Hematopoietic multipotent progenitor cell treated with erythropoietin and hydrocortisone succinate and interleukin-3 and kit ligand, for 15 days (in vitro differentiated cells): ENCODE results near the gene PI4KA.

Experiments used
- DNase-seq: peaks from one replicate; pipeline ENCODE4 v3.0.0-alpha.2; 2015; ENCODE audit warnings: low spot score

PI4KA gene

GRCh38 chr22:20815477-20816050 is 43.0 kb downstream of the PI4KA start:
- DNase-seq, result no peak

DNA sequence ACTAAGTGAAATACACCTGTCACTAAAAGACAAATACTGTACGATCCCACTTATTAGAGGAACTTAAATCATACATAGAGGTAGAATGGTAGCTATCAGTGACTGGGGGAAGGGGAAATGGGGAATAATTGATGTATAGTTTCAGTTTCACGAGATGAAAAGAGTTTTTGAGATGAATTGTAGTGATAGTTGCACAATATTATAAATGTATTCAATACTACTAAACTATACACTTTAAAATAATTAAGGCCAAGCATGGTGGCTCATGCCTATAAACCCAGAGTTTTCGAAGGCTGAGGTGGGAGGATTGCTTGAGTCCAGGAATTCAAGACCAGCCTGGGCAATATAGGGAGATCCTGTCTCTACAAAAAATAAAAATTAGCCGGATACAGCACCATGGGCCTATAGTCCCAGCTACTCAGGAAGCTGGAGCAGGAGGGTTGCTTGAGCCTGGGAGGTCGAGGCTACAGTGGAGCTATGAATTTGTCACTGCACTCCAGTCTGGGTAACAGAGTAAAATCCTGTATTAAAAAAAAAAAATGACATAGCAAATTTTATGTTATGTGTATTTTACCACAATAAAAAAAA is 44.3 kb downstream of the PI4KA start:
- no peak for DNase-seq

- no peak for DNase-seq
These were observed 45.6 kb downstream of the PI4KA start for GRCh38 chr22:20813056-20813455.

DNA sequence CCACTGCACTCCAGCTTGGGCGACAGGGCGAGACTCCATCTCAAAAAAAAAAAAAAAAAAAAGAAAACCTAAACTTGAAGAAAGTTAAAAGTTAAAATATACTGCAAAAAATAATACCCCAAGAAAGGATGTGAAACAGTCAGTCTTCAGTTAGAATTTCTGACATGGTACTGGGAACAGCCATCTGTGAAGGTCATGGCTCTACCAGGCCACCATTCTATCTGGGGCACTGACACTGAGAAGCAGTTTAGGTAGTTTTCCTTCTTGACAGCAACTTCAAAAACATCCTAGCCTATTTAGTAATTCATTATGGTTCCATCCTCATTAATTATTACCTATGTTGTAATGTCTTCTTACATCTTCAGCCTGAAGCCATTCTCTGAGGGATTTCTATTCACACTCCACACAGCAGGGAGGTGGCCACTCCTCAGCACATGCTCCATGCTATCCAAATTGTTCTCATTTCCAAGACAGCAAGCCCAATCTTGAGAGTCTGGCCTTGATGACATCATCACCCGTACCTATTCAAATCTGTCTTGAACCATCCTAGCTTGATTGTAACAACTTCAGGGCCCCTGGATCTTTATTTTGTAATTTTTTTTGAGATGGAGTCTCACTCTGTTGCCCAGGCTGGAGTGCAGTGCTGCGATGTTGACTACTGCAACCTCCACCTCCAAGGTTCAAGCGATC is 46.5 kb downstream of the PI4KA start:
- DNase-seq, result no peak

DNA sequence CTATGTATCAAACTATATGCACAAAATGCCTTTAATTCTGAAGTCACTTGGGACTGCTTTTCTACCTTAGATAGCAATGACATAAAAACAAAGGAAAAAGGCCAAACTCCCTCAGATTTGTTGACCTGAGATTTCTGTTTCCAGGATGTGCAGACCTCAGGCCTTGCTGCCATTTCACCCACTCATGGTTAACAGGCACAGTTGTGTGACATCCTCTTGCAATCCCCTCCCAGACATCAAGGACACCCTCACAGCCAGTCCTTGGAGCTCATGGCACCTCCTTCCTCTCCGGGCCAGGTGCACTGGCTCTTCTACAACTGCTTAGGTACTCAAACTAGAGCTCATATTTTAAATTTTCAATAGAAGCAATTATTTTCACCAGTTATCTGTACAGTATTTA is 47.4 kb downstream of the PI4KA start:
- DNase-seq, result no peak

DNA sequence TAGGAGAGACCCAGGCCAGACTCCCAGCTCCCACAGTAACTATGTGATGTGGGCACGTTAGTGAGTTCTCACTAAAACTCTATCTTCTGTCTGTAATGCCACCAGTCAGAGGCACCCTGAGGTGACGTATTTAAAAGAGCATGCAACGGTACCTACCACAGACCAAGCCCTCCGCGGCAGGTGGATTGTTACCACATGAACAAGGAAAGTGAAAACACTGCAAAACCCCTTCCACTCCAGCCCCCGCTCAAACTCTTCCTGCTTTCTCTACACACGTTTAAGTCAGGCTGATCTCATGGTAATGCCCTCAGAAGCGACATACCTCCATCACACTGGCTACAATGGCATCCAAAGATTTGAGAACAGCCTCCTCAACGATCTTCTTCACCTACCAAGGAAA is 48.0 kb downstream of the PI4KA start:
- no peak for DNase-seq

DNA sequence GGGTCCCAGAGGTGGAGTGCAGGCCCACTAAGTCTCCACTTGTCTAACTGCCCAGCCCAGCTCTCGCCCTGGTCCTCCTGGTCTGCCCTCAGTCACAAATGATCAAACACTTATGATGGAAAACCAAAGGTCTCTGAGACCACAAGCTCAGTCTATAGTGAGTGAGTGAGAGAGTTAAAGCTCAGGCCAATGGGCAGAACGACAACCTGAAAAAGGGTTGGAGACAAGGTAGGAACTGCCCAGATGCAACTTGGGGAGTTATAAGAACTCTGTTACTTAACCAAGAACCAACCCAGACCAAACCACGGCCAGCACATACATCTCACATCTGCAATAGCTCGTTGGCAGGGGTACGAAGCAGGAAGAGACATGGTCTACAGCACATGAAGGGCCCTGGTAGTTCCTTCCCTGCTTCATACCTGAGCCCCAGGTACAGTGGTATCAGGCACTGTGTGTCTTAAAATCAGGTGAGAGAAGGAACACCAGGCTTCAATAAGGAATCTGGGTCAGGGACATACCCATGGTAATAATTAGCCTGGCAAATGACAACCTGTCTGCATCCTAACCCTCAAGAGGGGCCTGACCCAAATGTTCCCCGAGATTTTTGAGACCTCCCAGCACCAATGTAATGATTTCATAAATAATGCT is 48.9 kb downstream of the PI4KA start:
- DNase-seq, result no peak

GRCh38 chr22:20808844-20809243 is 49.8 kb downstream of the PI4KA start:
- DNase-seq, result no peak

GRCh38 chr22:20807315-20807752 is 51.3 kb downstream of the PI4KA start:
- no peak for DNase-seq

DNA sequence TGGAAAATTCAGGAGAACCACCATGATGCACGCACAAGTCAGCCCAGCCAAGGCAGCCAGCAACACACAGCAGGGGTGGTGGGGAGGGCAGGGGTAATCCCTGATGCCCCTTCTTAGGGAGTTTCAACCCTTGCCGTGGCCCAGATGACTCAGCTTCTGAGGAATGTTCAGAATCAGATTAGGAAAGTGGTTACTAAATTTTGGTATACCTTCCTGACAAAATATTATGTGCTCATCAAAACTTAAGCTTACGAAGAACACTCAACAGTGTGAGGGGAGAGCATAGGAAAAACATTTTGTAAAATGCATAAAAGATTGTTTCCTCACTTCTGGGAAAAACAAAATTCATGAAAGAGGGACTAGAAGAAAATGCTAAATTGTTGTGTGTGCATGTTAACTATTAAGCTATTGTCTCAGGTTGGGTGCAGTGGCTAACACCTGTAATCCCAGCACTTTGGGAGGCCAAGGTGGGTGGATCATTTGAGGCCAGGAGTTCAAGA is 52.6 kb downstream of the PI4KA start:
- no peak for DNase-seq

- DNase-seq, result no peak
These were observed 54.0 kb downstream of the PI4KA start for GRCh38 chr22:20804650-20805049.

GRCh38 chr22:20803696-20804324 is 54.8 kb downstream of the PI4KA start:
- peak; percentile 42 for DNase-seq

- no peak for DNase-seq
These were observed 55.6 kb downstream of the PI4KA start for GRCh38 chr22:20802922-20803553.

- DNase-seq, result no peak
These were observed 56.2 kb downstream of the PI4KA start for GRCh38 chr22:20802452-20802851.

- no peak for DNase-seq
These were observed 59.2 kb downstream of the PI4KA start for GRCh38 chr22:20799449-20799848.

DNA sequence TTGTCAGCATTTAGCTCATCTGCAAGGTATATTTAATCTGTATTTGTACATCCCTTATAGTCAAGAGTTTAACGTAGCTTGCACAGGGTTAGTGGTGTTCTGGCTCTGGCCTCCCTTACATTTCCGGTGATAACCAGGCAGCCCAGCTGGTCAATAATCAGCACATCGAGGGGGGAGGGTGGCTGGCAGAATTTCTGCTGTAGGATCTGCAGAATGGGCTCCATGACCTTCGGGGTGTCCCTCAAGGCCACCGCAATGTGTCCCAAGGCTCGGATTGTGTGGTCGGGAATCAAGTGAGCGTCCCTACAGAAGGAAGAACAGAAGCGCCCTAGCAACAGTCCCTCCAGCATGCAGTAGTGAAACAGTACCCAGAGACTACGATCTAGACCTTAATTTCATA is 59.6 kb downstream of the PI4KA start:
- no peak for DNase-seq

DNA sequence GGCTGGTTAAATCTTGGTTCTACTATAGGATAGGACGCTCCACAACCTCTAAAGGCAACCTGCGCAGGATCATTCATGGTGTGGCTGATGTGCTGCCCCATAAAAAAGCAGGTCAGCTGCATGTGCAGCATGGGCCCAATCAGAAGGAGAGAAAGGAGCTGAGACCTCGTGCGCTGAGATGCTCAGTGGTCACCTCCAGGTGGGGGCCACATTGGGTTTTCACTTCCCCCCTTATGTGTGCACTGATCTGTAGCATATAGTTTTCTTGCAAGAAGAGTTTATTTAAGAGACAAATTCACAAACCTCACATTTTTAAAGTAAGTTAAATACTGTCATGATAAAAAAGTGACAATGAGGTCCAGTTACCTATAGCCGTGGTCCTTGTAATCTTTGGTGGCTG is 60.4 kb downstream of the PI4KA start:
- DNase-seq, result no peak

- DNase-seq, result no peak
These were observed 61.9 kb downstream of the PI4KA start for GRCh38 chr22:20796731-20797130.

DNA sequence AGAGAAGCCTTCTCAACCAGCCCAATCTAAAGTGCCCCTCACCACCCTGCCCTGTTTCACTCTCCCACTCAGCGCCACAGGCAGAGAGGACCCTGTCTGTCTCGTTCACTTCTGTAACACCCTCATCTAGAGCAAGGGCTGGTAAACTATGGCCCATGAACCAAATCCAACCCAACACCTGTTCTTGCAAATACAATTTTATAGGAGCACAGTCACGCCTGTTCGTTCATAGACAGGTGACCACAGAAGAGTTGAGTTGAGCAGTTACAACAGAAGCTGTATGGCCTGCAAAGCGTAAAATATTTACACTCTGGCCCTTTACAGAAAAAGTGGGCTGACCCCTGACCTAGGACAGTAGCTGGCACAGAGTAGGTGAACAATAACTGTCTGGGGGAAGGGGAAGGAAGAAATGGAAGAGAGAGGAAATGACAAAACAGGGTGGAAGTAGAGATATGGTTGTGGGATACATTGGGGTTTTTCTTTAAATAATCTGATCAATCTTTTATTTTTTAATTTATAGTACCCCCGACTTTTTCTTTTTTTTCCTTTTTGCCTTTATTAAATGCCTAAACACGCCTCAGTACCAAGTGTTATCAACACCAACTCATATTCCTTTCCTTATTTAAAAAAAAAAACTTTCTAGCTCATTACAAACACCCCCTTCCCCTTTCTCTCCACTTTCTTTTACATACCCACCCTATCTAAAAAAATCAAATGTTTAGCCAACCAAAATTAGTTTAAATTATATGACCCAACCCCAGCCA is 63.8 kb downstream of the PI4KA start:
- DNase-seq, result no peak

DNA sequence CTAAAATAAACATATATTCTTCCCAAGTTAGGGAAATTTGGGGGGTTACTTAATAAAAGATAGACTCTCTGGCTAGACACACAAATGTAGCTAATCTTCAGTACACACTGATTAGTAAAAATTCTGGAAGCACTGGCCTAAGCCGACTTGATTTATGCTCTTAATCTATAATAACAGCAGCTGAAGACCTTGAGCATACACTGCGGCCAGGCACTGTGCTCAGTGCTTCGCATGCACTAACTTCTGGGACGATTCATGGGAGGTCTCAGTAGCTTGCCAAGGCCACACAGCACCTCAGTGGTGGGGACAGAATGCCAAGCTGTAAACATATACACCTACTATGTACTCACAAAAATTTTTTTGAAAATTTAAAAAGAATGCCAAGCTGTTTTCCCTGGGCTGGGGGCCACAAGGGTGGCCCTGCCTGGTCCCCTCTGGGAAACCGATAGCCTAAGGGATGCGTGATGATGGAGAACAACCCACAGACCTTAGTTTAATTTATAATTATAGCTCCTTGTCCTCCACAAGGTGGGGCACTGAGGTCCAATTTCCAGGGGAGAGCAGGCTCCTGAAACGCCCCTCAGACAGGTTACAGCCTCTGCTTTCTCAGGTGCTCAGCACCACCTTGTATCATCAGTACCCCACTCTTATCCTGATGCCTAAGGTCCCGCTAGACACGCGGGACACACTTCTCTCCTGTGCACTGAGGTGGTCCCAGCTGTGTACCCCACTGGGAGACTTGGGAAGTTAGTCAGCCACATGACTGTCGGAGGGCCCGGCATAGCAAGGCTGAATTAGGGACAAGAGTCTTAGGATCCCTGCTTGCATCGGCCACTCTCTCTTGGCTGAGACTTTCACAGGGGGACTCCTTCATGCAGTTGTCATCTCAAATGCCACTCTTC is 64.6 kb downstream of the PI4KA start:
- no peak for DNase-seq
